Astrocyte of the cerebellum (primary cell): ENCODE measurements around the gene TEX264.

ENCODE experiments used
- DNase-seq: peaks from one replicate; pipeline ENCODE4 v3.0.0-alpha.2; 2011; ENCODE audit warnings: low read depth
- H3K4me3 ChIP-seq: 2 replicates; pipeline ENCODE4 v1.5.1; 2011; ENCODE audit warnings: mild to moderate bottlenecking, low read depth, low read length, moderate library complexity
- CTCF ChIP-seq: IDR thresholded peaks from 2 replicates; pipeline ENCODE4 v1.5.1; 2012; ENCODE audit warnings: low read length, low read depth, moderate library complexity, mild to moderate bottlenecking; ENCODE audit errors: missing control alignments
- in situ Hi-C: cut with HindIII; loops from 2 replicates; pipeline ENCODE4 v1.10.0; 2017; ENCODE audit warnings: low sequenced_read_pairs

The TEX264 gene

GRCh38 chr3:51712038-51712420 is 41.0 kb downstream of the TEX264 start:
- no peak overlapping the region for H3K4me3 ChIP-seq
- no peak for DNase-seq
- in situ Hi-C loops: no loop called here
- TF ChIP-seq CTCF: no peak

- no peak overlapping the region for H3K4me3 ChIP-seq
- no peak for DNase-seq
- in situ Hi-C loops: no loop called here
- TF ChIP-seq CTCF: no peak
These were observed 41.5 kb downstream of the TEX264 start for GRCh38 chr3:51712511-51712931.

- no peak for TF ChIP-seq CTCF
- H3K4me3 ChIP-seq: no peak overlapping the region
- DNase-seq: no peak
- in situ Hi-C loops: no loop called here
These were observed 41.9 kb downstream of the TEX264 start for GRCh38 chr3:51712963-51713362.

- in situ Hi-C loops: no loop called here
- TF ChIP-seq CTCF: no peak
- no peak for DNase-seq
- H3K4me3 ChIP-seq: no peak overlapping the region
These were observed 44.4 kb downstream of the TEX264 start for GRCh38 chr3:51715231-51715976.

GRCh38 chr3:51715977-51716294 is 44.9 kb downstream of the TEX264 start:
- TF ChIP-seq CTCF: no peak
- DNase-seq: no peak
- in situ Hi-C loops: no loop called here
- no peak overlapping the region for H3K4me3 ChIP-seq

GRCh38 chr3:51716805-51717204 is 45.8 kb downstream of the TEX264 start:
- H3K4me3 ChIP-seq: no peak overlapping the region
- in situ Hi-C loops: no loop called here
- no peak for DNase-seq
- TF ChIP-seq CTCF: no peak
